HepG2 (cell line): ENCODE results near the gene PRR19.

Source experiments
- ATF4 ChIP-seq, 2 experiments: fragments of 450-650 bp in 1 of 2; sonication (generic) in 1 of 2; formaldehyde crosslinking; IDR thresholded peaks; 2 replicates each; pipeline versions ENCODE4 v1.5.0 to v1.8.0; 2020 to 2022; ENCODE audit warnings: mild to moderate bottlenecking in 1 of 2, missing genetic modification reagents in 1 of 2
- CTCF ChIP-seq: sonication (generic); formaldehyde crosslinking; IDR thresholded peaks from 2 replicates; pipeline ENCODE4 v1.5.0; 2020; ENCODE audit warnings: mild to moderate bottlenecking, missing genetic modification reagents, moderate library complexity
- ERF ChIP-seq: IDR thresholded peaks from 2 replicates; pipeline ENCODE4 v1.6.1; 2018; ENCODE audit warnings: missing biosample characterization, missing genetic modification reagents
- MXI1 ChIP-seq: IDR thresholded peaks from 3 replicates; pipeline ENCODE4 v1.6.1; 2012; ENCODE audit warnings: low read depth, low read length, inconsistent platforms, borderline replicate concordance
- NR3C1 ChIP-seq: sonication (generic); formaldehyde crosslinking; IDR thresholded peaks from 2 replicates; pipeline ENCODE4 v1.4.0; 2020; ENCODE audit warnings: missing genetic modification reagents
- REST ChIP-seq, 2 experiments: IDR thresholded peaks; 2 replicates each; pipeline ENCODE4 v1.6.1; 2011 to 2012; ENCODE audit warnings: low read length in 2 of 2, borderline replicate concordance in 1 of 2, low read depth in 1 of 2, mild to moderate bottlenecking in 1 of 2, moderate library complexity in 1 of 2
- SUZ12 ChIP-seq: fragments of 150-350 bp; IDR thresholded peaks from 2 replicates; pipeline ENCODE4 v1.6.1; 2014; ENCODE audit warnings: low read depth, low read length
- ZHX1 ChIP-seq: sonication (generic); formaldehyde crosslinking; IDR thresholded peaks from 2 replicates; pipeline ENCODE4 v1.8.1; 2022; ENCODE audit warnings: low read depth, mild to moderate bottlenecking, missing genetic modification reagents
- ZMAT5 ChIP-seq: sonication (generic); formaldehyde crosslinking; IDR thresholded peaks from 2 replicates; pipeline ENCODE4 v1.5.0; 2020; ENCODE audit warnings: mild to moderate bottlenecking, low read depth, missing genetic modification reagents, borderline replicate concordance
- ZNF547 ChIP-seq: sonication (generic); formaldehyde crosslinking; IDR thresholded peaks from 2 replicates; pipeline ENCODE4 v1.5.1; 2020; ENCODE audit warnings: mild to moderate bottlenecking, missing genetic modification reagents

- TF ChIP-seq ERF (CRISPR knock-in tag) (no peak), NR3C1 (CRISPR knock-in tag) (no peak), MXI1 (no peak), ZMAT5 (no peak), ZHX1 (CRISPR knock-in tag) (no peak), CTCF (no peak), ATF4 (CRISPR knock-in tag; IDR thresholded peaks at IDR 0.05) (no peak), SUZ12 (no peak), ZNF547 (CRISPR knock-in tag) (no peak), REST (IDR thresholded peaks at IDR 0.05; ENCODE audit: borderline replicate concordance in 1 of 2, low read depth in 1 of 2, low read length in 2 of 2) (no peak)
These were observed 10.4 kb downstream of the PRR19 start for GRCh38 chr19:42312370-42312769.
